Erythroblast (primary cell): ENCODE measurements around the gene SPRED3.

ENCODE experiments used
- GATA1 ChIP-seq: IDR thresholded peaks from 2 replicates; pipeline ENCODE4 v1.6.1; 2011; ENCODE audit warnings: low read depth, mild to moderate bottlenecking, control low read depth, low read length, moderate library complexity
- POLR2A ChIP-seq: IDR thresholded peaks from 2 replicates; pipeline ENCODE4 v1.6.1; 2011; ENCODE audit warnings: mild to moderate bottlenecking, low read length

DNA sequence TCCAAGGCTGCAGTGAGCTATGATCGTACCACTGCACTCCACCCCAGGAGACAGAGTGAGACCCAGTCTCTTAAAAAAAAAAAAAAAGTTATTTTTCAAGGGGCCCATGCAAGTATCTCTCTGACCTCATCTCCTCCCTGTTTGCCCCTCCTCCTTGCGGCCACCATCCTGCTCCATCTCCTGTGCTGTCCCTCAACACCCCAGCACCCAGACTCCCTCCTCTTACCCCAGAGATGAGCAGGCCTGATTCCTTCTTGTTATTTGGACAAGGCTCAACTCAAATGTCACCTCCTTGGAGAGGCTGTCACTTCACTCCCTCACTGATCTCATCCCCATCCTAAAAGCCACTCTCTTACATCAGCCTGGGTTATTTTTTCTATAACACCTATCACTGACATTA is 49.4 kb downstream of the SPRED3 start:
- TF ChIP-seq POLR2A (no peak), GATA1 (no peak)
